ENCODE results near the gene GMPPA.

GMPPA gene

DNA sequence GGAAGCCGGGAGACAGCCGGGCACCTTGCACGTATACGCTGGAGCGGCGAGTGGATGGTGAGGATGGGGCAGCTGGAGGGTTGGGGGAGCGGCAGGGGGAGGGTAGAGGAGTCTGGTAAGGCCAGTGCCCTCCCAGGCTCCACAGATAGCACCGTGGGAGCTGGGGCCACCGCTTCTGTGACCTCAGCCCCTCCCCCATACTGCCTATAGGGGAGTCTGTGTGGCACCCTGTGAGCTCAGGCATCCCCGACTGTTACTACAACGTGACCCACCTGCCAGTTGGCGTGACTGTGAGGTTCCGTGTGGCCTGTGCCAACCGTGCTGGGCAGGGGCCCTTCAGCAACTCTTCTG lies 9.9 kb upstream of the GMPPA start:
- TF ChIP-seq, protein P1, sequence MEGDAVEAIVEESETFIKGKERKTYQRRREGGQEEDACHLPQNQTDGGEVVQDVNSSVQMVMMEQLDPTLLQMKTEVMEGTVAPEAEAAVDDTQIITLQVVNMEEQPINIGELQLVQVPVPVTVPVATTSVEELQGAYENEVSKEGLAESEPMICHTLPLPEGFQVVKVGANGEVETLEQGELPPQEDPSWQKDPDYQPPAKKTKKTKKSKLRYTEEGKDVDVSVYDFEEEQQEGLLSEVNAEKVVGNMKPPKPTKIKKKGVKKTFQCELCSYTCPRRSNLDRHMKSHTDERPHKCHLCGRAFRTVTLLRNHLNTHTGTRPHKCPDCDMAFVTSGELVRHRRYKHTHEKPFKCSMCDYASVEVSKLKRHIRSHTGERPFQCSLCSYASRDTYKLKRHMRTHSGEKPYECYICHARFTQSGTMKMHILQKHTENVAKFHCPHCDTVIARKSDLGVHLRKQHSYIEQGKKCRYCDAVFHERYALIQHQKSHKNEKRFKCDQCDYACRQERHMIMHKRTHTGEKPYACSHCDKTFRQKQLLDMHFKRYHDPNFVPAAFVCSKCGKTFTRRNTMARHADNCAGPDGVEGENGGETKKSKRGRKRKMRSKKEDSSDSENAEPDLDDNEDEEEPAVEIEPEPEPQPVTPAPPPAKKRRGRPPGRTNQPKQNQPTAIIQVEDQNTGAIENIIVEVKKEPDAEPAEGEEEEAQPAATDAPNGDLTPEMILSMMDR (conservative IDR thresholded peaks at IDR 0.05; ENCODE audit: low read length): no peak
- no peak for DNase-seq (ENCODE audit: low read depth)
- H3K4me3 ChIP-seq (ENCODE audit: low read length): no peak overlapping the region

DNA sequence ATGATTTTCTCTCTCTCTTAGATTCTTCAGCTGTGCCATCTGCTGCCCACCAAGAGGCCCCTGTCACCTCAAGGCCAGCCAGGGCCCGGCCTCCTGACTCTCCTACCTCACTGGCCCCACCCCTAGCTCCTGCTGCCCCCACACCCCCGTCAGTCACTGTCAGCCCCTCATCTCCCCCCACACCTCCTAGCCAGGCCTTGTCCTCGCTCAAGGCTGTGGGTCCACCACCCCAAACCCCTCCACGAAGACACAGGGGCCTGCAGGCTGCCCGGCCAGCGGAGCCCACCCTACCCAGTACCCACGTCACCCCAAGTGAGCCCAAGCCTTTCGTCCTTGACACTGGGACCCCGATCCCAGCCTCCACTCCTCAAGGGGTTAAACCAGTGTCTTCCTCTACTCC lies 9.4 kb upstream of the GMPPA start:
- TF ChIP-seq, protein P1 (conservative IDR thresholded peaks at IDR 0.05; ENCODE audit: low read length): no peak
- no peak for DNase-seq (ENCODE audit: low read depth)
- no peak overlapping the region for H3K4me3 ChIP-seq (ENCODE audit: low read length)

DNA sequence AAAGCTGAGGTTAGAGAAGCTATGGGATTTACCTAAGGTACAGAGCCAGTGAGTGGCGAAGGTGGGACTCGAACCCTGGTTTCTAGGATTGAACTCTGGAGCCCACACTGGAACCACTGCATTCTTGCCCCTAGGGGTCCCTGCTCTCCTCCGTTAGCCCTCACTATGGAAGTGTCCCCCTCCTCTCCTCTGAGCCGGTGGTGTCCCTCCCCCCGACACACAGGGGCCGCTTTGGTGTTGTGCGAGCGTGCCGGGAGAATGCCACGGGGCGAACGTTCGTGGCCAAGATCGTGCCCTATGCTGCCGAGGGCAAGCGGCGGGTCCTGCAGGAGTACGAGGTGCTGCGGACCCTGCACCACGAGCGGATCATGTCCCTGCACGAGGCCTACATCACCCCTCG lies 8.5 kb upstream of the GMPPA start:
- TF ChIP-seq, protein P1 (conservative IDR thresholded peaks at IDR 0.05; ENCODE audit: low read length): peak; percentile 23; the same call in 1 of the 2 replicates
- no peak for DNase-seq (ENCODE audit: low read depth)
- no peak overlapping the region for H3K4me3 ChIP-seq (ENCODE audit: low read length)

DNA sequence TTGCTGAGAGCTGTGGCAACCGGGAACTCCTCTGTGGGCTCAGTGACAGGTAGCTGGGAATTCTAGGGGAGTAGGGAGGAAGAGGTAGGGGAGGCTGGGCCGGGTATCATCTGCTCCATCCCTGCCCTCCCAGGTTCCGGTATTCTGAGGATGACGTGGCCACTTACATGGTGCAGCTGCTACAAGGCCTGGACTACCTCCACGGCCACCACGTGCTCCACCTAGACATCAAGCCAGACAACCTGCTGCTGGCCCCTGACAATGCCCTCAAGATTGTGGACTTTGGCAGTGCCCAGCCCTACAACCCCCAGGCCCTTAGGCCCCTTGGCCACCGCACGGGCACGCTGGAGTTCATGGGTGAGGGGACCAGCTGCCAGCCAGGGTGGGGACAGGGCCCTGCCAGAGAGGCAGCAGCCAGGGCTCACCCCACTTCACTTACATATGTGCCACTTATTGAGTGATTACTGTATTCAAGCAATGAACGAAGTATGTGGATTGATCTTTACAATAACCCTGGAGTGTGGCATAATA lies 8.0 kb upstream of the GMPPA start:
- TF ChIP-seq, protein P1 (conservative IDR thresholded peaks at IDR 0.05; ENCODE audit: low read length): no peak
- no peak for DNase-seq (ENCODE audit: low read depth)
- H3K4me3 ChIP-seq (ENCODE audit: low read length): no peak overlapping the region

DNA sequence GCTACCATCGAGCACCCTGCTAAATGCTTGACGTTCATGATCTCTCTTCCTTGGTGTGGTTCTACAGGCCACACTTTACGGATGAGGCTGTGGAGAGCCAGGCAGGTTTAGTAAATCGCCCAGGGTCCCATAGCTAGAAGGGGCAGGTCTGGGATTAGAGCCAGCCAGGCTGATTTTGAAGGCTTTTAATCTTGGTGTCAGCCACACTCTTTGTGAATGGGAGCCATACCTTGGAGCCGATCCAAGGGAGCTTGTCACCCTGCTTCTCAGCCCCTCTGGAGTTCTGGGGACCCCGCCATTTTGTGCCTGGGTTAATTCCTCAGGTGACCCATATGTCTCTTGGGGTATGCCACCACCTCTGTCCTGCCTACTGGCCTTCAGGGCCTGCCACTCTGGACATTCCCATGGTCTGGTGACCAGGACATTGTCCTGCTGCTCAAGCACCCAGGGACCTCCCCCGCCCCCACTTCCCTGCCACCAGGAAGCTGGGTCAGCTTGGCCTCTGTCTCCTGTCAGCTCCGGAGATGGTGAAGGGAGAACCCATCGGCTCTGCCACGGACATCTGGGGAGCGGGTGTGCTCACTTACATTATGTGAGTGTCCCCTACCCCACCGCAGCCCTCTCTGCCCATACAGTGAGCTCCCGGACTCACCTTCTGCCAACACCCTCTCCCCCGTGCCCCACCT lies 7.3 kb upstream of the GMPPA start:
- no peak overlapping the region for H3K4me3 ChIP-seq (ENCODE audit: low read length)
- TF ChIP-seq, protein P1 (conservative IDR thresholded peaks at IDR 0.05; ENCODE audit: low read length): no peak
- DNase-seq (ENCODE audit: low read depth): no peak

DNA sequence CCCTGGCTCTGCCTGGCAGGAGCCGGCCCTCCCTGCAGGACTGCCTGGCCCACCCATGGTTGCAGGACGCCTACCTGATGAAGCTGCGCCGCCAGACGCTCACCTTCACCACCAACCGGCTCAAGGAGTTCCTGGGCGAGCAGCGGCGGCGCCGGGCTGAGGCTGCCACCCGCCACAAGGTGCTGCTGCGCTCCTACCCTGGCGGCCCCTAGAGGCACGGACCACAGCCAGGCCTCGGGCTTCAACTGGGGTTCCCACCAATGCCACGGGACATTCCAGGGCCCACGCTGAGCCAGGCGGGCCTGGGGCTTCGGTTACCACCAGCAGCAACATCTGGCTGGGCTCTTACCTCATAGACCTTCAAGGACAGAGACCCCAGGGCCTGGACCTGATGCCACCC lies 6.1 kb upstream of the GMPPA start:
- no peak overlapping the region for H3K4me3 ChIP-seq (ENCODE audit: low read length)
- no peak for DNase-seq (ENCODE audit: low read depth)
- TF ChIP-seq, protein P1 (conservative IDR thresholded peaks at IDR 0.05; ENCODE audit: low read length): no peak

DNA sequence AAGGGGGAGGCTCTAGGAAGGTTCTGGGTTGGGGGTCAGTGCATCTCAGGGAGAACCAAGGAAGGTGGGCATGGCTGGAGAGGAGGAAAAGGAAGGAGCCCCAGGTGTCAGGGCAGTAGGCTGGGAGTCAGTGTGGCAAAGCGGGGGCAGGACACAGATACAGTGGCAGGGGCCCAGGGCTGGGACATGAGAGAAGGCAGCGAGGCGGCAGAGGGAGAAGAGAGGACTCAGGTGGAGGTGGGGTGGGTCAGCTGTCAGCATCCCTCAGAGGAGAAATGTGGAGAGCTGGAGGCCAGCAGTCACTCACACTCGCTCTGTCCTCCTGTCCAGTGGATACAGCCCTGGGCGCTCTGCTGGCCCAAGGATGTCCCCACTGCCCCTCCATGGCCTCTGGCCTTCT lies 5.6 kb upstream of the GMPPA start:
- no peak for DNase-seq (ENCODE audit: low read depth)
- TF ChIP-seq, protein P1 (conservative IDR thresholded peaks at IDR 0.05; ENCODE audit: low read length): no peak
- H3K4me3 ChIP-seq (ENCODE audit: low read length): no peak overlapping the region
